ENCODE measurements around the gene KCNH2. TPM values are rescaled to one million over a fixed set of nuclear protein-coding genes. Genes with fewer than 3 reads are reported as not detected.
A peak's percentile ranks its signal among the peaks of the same experiment; 100 is the strongest.

The KCNH2 gene
- total and polyA plus RNA-seq, 2 of the 13 experiments (the other 11 are each of a cell fraction or from before 2014, with no cell fraction given): 0.09 to 0.11 TPM

DNA sequence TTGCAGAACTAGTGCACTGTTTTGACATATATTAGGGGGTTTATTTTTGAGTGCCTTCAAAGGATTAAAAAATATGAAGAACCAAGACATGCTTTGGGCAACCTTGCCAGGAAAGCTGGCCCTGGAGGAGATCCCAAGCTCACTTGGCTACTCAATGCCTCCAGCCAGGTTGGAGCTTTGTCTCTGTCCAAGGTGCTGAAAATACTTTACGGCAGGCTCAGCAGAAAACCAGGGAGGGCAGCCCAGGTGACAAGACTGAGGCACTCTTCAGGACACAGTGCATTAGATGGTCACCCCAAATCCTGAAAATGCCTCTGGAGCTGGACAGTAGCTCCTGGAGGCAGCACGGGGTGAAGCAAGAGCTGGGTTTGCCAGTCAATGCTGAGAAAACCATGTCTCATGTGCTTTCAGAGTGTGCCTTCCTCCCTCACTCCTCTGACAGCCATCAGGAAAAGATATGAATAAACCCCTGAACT is 5.8 kb upstream of the KCNH2 start:
- ChIA-PET POLR2A (no interaction called here), CTCF (ENCODE audit: low intra/inter-chr PET ratio, low total read pairs) (no interaction called here)
- H3K27ac ChIP-seq (ENCODE audit: extremely low read length, insufficient read depth, low read length): no peak overlapping the region
- H4K20me1 ChIP-seq (ENCODE audit: insufficient read depth, low read length): 0 out of 2 replicates have a peak, but pooled peaks cover 5% of the 10 kb centered on the region
- no peaks in the 10 kb centered on the region for H3K36me3 ChIP-seq (replicated peaks in 1 of 2; ENCODE audit: control insufficient read depth in 1 of 2, insufficient read depth in 2 of 2, low read length in 2 of 2)
- intact Hi-C loops (cut with micrococcal nuclease; ENCODE audit: unreplicated experiment) (no loop called here), in situ Hi-C loops (cut with HindIII; ENCODE audit: extremely low pct_ligation_motif_present, low pct_unique_long_range_greater_than_20kb) (no loop called here)
- H3K9me3 ChIP-seq (ENCODE audit: low read length): no peaks in the 10 kb centered on the region
- ATAC-seq (no peak), DNase-seq (ENCODE audit: low spot score) (no peak), FAIRE-seq (no peak)
- H3K79me2 ChIP-seq (ENCODE audit: insufficient read depth, low read length): no peaks in the 10 kb centered on the region
- no peak overlapping the region for H3K4me2 ChIP-seq (ENCODE audit: low read depth, low read length)
- no peak overlapping the region for H3K4me3 ChIP-seq (replicated peaks in 1 of 3; ENCODE audit: insufficient read depth in 1 of 3, low read depth in 2 of 3, low read length in 3 of 3)
- no TSS peak for BruUV-seq (replicated peaks)
- WGBS (ENCODE audit: low lambda C conversion rate): 8% methylated on average over 2 of the region's 2 CpGs
- no peak overlapping the region for H3K9ac ChIP-seq (ENCODE audit: insufficient read depth, low read depth, low read length)
- no peak overlapping the region for H2AFZ ChIP-seq (ENCODE audit: low read length)
- peaks cover 1 to 42% of the 10 kb centered on the region in 2 experiments; a peak in 4 of 5 replicates for H3K27me3 ChIP-seq (ENCODE audit: control insufficient read depth in 1 of 2, insufficient read depth in 2 of 2, low read length in 2 of 2)
- peaks cover 1% of the 10 kb centered on the region; the same call in 1 of the 2 replicates for H3K4me1 ChIP-seq (ENCODE audit: insufficient read depth, low read length)
- TF ChIP-seq MED1 (CRISPR knock-in tag; IDR thresholded peaks at IDR 0.05): peak; percentile 37; the same call in 1 of the 2 replicates
- TF ChIP-seq RXRB (CRISPR knock-in tag; IDR thresholded peaks at IDR 0.05; ENCODE audit: borderline replicate concordance): peak; percentile 30; the same call in 1 of the 2 replicates
- 0 out of 2 replicates have a peak, but pooled peaks have one; percentile 28 for TF ChIP-seq THAP11 (CRISPR knock-in tag; IDR thresholded peaks at IDR 0.05)
- peak; percentile 98 for TF ChIP-seq EHMT2 (IDR thresholded peaks at IDR 0.05; ENCODE audit: borderline replicate concordance, low read depth, low read length)
- TF ChIP-seq PRDM15 (CRISPR knock-in tag; IDR thresholded peaks at IDR 0.05): 0 out of 2 replicates have a peak, but pooled peaks have one; percentile 30
- no peak for TF ChIP-seq ZNF20 (CRISPR knock-in tag; IDR thresholded peaks at IDR 0.05)
- TF ChIP-seq ZNF138 (CRISPR knock-in tag; IDR thresholded peaks at IDR 0.05; ENCODE audit: low read depth): no peak
- TF ChIP-seq, protein P1, sequence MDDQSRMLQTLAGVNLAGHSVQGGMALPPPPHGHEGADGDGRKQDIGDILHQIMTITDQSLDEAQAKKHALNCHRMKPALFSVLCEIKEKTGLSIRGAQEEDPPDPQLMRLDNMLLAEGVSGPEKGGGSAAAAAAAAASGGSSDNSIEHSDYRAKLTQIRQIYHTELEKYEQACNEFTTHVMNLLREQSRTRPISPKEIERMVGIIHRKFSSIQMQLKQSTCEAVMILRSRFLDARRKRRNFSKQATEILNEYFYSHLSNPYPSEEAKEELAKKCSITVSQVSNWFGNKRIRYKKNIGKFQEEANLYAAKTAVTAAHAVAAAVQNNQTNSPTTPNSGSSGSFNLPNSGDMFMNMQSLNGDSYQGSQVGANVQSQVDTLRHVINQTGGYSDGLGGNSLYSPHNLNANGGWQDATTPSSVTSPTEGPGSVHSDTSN (CRISPR knock-in tag; IDR thresholded peaks at IDR 0.05; ENCODE audit: borderline replicate concordance): peak; percentile 69; the same call in 1 of the 2 replicates
- TF ChIP-seq, protein P2, sequence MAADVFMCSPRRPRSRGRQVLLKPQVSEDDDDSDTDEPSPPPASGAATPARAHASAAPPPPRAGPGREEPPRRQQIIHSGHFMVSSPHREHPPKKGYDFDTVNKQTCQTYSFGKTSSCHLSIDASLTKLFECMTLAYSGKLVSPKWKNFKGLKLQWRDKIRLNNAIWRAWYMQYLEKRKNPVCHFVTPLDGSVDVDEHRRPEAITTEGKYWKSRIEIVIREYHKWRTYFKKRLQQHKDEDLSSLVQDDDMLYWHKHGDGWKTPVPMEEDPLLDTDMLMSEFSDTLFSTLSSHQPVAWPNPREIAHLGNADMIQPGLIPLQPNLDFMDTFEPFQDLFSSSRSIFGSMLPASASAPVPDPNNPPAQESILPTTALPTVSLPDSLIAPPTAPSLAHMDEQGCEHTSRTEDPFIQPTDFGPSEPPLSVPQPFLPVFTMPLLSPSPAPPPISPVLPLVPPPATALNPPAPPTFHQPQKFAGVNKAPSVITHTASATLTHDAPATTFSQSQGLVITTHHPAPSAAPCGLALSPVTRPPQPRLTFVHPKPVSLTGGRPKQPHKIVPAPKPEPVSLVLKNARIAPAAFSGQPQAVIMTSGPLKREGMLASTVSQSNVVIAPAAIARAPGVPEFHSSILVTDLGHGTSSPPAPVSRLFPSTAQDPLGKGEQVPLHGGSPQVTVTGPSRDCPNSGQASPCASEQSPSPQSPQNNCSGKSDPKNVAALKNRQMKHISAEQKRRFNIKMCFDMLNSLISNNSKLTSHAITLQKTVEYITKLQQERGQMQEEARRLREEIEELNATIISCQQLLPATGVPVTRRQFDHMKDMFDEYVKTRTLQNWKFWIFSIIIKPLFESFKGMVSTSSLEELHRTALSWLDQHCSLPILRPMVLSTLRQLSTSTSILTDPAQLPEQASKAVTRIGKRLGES (CRISPR knock-in tag; IDR thresholded peaks at IDR 0.05; ENCODE audit: borderline replicate concordance): peak; percentile 61; the same call in 1 of the 2 replicates
- TF ChIP-seq, protein P3, sequence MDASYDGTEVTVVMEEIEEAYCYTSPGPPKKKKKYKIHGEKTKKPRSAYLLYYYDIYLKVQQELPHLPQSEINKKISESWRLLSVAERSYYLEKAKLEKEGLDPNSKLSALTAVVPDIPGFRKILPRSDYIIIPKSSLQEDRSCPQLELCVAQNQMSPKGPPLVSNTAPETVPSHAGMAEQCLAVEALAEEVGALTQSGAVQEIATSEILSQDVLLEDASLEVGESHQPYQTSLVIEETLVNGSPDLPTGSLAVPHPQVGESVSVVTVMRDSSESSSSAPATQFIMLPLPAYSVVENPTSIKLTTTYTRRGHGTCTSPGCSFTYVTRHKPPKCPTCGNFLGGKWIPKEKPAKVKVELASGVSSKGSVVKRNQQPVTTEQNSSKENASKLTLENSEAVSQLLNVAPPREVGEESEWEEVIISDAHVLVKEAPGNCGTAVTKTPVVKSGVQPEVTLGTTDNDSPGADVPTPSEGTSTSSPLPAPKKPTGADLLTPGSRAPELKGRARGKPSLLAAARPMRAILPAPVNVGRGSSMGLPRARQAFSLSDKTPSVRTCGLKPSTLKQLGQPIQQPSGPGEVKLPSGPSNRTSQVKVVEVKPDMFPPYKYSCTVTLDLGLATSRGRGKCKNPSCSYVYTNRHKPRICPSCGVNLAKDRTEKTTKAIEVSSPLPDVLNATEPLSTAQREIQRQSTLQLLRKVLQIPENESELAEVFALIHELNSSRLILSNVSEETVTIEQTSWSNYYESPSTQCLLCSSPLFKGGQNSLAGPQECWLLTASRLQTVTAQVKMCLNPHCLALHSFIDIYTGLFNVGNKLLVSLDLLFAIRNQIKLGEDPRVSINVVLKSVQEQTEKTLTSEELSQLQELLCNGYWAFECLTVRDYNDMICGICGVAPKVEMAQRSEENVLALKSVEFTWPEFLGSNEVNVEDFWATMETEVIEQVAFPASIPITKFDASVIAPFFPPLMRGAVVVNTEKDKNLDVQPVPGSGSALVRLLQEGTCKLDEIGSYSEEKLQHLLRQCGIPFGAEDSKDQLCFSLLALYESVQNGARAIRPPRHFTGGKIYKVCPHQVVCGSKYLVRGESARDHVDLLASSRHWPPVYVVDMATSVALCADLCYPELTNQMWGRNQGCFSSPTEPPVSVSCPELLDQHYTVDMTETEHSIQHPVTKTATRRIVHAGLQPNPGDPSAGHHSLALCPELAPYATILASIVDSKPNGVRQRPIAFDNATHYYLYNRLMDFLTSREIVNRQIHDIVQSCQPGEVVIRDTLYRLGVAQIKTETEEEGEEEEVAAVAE (CRISPR knock-in tag; IDR thresholded peaks at IDR 0.05; ENCODE audit: borderline replicate concordance): peak; percentile 70; the same call in 1 of the 2 replicates
- TF ChIP-seq SOX5 (CRISPR knock-in tag; IDR thresholded peaks at IDR 0.05; ENCODE audit: borderline replicate concordance): no peak

Measured in HepG2 (cell line).